Mucosa of descending colon (tissue), 3 donors: ENCODE measurements around the gene ERAL1. TPM values are rescaled to one million over a fixed set of nuclear protein-coding genes. Genes with fewer than 3 reads are reported as not detected.
A peak's percentile ranks its signal among the peaks of the same experiment; 100 is the strongest.
"Not testable (repeated sequence)": the region's sequence is repeated elsewhere in the genome, so short reads cannot be mapped to it uniquely, and the experiment has no call there.

Experiments
- ATAC-seq: fragments of 200-7000 bp; cut with Tn5 transposase; one replicate; pipeline ENCODE4 v1.9.1; 2020; ENCODE audit warnings: mild to moderate bottlenecking, moderate library complexity
- DNase-seq, 3 donors: peaks; one replicate each; pipeline ENCODE4 v3.0.0-alpha.2; 2020
- H3K36me3 ChIP-seq: fragments of 200-600 bp; one replicate; pipeline ENCODE4 v1.8.0; 2021; ENCODE audit warnings: low read depth, mild to moderate bottlenecking
- H3K4me1 ChIP-seq: fragments of 200-600 bp; one replicate; pipeline ENCODE4 v1.8.0; 2021; ENCODE audit warnings: low read depth, mild to moderate bottlenecking
- H3K4me3 ChIP-seq: fragments of 200-600 bp; one replicate; pipeline ENCODE4 v1.8.0; 2021; ENCODE audit warnings: mild to moderate bottlenecking
- H3K9me3 ChIP-seq: fragments of 200-600 bp; one replicate; pipeline ENCODE4 v1.8.0; 2021; ENCODE audit warnings: mild to moderate bottlenecking
- CTCF ChIP-seq: fragments of 200-600 bp; IDR thresholded peaks from one replicate; pipeline ENCODE4 v1.8.0; 2022; ENCODE audit warnings: antibody characterized with exemption, mild to moderate bottlenecking
- intact Hi-C, 2 donors: fragments of 100-400 bp; cut with DNase I in 1 of 2; cut with micrococcal nuclease in 1 of 2; formaldehyde crosslinking; loops; one replicate each; pipeline versions ENCODE4 v1.11.0 to v1.11.1; 2022; cut with DNase I, micrococcal nuclease
- total RNA-seq, 3 donors: library from RNA; stranded (reverse); fragmentation: NEBNext Ultra II Directional in 2 of 3; extraction: Animal tissue kit (Norgen Biotek cat#: 25700) in 2 of 3; gene quantifications; one replicate each; pipeline versions ENCODE4 v1.2.1 to v1.2.4, GENCODE V29; 2021 to 2023
- donor health status: DM: no; HTN: no; CAD: no; lungs with moderate emphysema.
- donor health status: DM: no; HTN: no; CAD: no.
- donor health status: DM: no; HTN: yes; CAD: no.

Gene ERAL1
- total RNA-seq, 3 donors from 2014 or later, result 28.6 to 38.7 (median 35.9) TPM

- peaks cover 25% of the 10 kb centered on the region for H3K4me1 ChIP-seq
- peak overlapping the region; percentile 56 for H3K4me3 ChIP-seq
- H3K9me3 ChIP-seq, result no peaks in the 10 kb centered on the region
- peak; percentile 75 to 78 (median 76) for DNase-seq
- no peaks in the 10 kb centered on the region for H3K36me3 ChIP-seq
- TF ChIP-seq CTCF, result no peak
- peak; percentile 53 for ATAC-seq
- intact Hi-C loops, result no loop called here
Observed at GRCh38 chr17:28901866-28902818, 47.3 kb downstream of the ERAL1 start.

- intact Hi-C loops, result no loop called here
- Histone ChIP-seq H3K4me3 (peak within 1 kb of the TSS; percentile 56), H3K4me1 (peaks cover 31% of the 10 kb centered on the region), H3K9me3 (no peaks in the 10 kb centered on the region), H3K36me3 (no peaks in the 10 kb centered on the region)
- DNase-seq (peak; percentile 95 to 97 (median 95)), ATAC-seq (peak; percentile 95)
- peak; percentile 92 for TF ChIP-seq CTCF
Observed at GRCh38 chr17:28902819-28903545, 48.2 kb downstream of the ERAL1 start, which contains the start of gene DHRS13. Gene DHRS13, minus strand, starts transcription at chr17:28903079. Its CDS starts 135 bp downstream, at chr17:28902944.

- intact Hi-C loops, H3K9me3 ChIP-seq, DNase-seq, ATAC-seq, H3K4me3 ChIP-seq, H3K36me3 ChIP-seq: not testable (repeated sequence)
- H3K4me1 ChIP-seq, result peaks cover 26% of the 10 kb centered on the region
Observed at GRCh38 chr17:28903546-28903841, 48.7 kb downstream of the ERAL1 start.

GRCh38 chr17:28904800-28905199 lies 50.0 kb downstream of the ERAL1 start:
- Histone ChIP-seq H3K9me3 (no peaks in the 10 kb centered on the region), H3K4me3 (no peak overlapping the region), H3K4me1 (peaks cover 25% of the 10 kb centered on the region), H3K36me3 (peaks cover 4% of the 10 kb centered on the region)
- no peak for TF ChIP-seq CTCF
- no peak for ATAC-seq
- DNase-seq, result no peak
- intact Hi-C loops, result no loop called here

GRCh38 chr17:28906276-28906675 lies 51.5 kb downstream of the ERAL1 start:
- DNase-seq (no peak), ATAC-seq (no peak)
- intact Hi-C loops, result no loop called here
- H3K36me3 ChIP-seq, result peaks cover 8% of the 10 kb centered on the region
- no peak for TF ChIP-seq CTCF
- H3K4me1 ChIP-seq, result peaks cover 25% of the 10 kb centered on the region
- no peak overlapping the region for H3K4me3 ChIP-seq
- no peaks in the 10 kb centered on the region for H3K9me3 ChIP-seq
